ENCODE measurements around the gene TOX3. TPM values are rescaled to one million over a fixed set of nuclear protein-coding genes. Genes with fewer than 3 reads are reported as not detected.

TOX3 gene
- 1 to 10 TPM in 3 of 4 donors, under 1 TPM in 1; 0.51 to 3.8 (median 1.9) TPM for total RNA-seq

DNA sequence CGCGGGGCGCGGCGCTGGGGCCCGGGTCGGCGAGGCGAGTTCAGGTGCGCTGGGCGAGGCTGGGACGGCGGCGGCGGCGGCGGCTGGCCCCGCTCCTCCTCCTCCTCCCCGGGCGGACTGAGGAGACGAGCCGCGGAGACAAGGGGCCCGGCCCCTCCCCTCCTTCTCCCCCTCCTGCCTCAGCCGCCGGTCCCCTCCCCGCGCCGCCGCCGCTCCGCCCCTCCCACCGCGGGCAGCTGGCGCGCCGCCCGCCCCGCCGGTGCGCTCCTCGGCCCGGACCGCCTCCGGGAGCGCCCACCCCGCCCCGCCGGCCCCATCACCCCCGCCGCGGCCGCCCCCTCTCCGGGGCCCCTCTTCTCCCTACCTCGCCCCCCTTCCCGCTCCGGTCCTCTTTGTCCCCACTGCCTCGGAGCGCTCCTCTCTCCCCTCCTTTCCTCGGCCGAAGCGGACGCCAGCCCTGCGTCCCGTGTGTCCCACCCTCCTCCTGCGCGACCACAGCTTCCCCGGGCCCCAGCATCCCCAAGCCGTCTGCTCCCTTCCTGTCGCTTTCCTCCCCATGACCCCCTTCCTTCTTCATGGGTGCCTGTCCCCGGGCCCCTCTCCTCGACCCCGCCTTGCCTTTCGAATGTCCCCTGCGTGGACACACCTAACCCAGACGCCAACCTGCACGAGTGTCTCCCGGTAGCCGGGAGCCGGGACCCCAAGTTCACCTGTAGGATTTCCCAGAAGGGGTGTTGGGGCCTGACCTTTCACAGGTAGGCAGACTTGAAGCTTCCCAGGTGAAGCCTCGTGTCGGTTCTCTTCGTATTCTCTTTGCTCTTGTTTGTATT is at the start of gene TOX3:
TOX3 (minus strand) TSS at position 140 of the 830 bp plus-strand sequence. CDS start 420 bp downstream, outside the sequence.
- TF ChIP-seq POLR2A (IDR thresholded peaks at IDR 0.05) (no peak), CTCF (IDR thresholded peaks at IDR 0.05) (no peak)
- H3K4me3 ChIP-seq (ENCODE audit: low read depth, poor library complexity, severe bottlenecking), result peak within 1 kb of the TSS; percentile 23
- no peak for DNase-seq (ENCODE audit: low spot score in 2 of 2)
- intact Hi-C loops (cut with DNase I; ENCODE audit: low total_unique reads), result no loop called here
- 8 to 9% methylated on average over 34 to 37 of the region's 83 CpGs for WGBS, 2 donors

- no peak overlapping the region for H3K4me3 ChIP-seq (ENCODE audit: low read depth, poor library complexity, severe bottlenecking)
- WGBS, 2 donors, result 67 to 75% methylated on average over 2 of the region's 2 CpGs
- TF ChIP-seq CTCF (IDR thresholded peaks at IDR 0.05) (no peak), POLR2A (IDR thresholded peaks at IDR 0.05) (no peak)
- intact Hi-C loops (cut with DNase I; ENCODE audit: low total_unique reads), result no loop called here
- DNase-seq (ENCODE audit: low spot score in 2 of 2), result no peak
Observed at GRCh38 chr16:52592778-52593177, 45.8 kb upstream of the TOX3 start.

DNA sequence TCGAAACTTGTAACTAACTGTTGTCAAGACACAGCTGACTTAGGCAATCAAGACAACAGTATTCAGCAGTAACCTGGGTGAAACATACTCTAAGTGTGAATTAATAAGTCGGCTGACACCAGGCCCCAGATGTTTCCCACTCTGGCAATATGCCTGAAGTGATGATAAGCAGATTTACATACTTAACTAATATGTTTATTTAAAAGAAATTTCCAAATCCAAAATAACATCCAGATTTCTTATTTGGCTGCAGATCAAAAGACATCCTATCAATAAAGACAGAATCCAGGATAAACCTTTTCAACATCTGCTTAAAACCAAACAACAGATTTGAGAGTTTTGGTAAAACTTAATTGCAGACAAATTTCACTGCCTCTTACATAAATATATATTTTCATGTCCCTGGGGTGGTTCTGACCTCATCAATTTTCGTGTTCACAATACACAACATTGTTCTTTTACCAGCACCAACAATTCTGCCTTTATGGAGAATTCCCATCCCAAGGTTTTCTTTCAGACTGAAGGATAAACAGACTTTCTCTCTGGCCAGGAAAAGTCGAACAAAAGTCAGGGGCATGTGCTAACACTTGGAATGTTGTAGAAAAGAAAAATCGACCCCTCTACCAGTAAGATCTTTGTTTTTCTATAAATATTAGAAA is 45.1 kb upstream of the TOX3 start:
- intact Hi-C loops (cut with DNase I; ENCODE audit: low total_unique reads), result no loop called here
- no peak for DNase-seq (ENCODE audit: low spot score in 2 of 2)
- no peak overlapping the region for H3K4me3 ChIP-seq (ENCODE audit: low read depth, poor library complexity, severe bottlenecking)
- 36 to 40% methylated on average over 5 of the region's 5 CpGs for WGBS, 2 donors
- no peak for TF ChIP-seq POLR2A (IDR thresholded peaks at IDR 0.05)

- intact Hi-C loops (cut with DNase I; ENCODE audit: low total_unique reads), result no loop called here
- 84 to 85% methylated on average over 5 of the region's 5 CpGs for WGBS, 2 donors
- TF ChIP-seq CTCF (IDR thresholded peaks at IDR 0.05) (no peak), POLR2A (IDR thresholded peaks at IDR 0.05) (no peak)
- no peak for DNase-seq (ENCODE audit: low spot score in 2 of 2)
- H3K4me3 ChIP-seq (ENCODE audit: low read depth, poor library complexity, severe bottlenecking), result no peak overlapping the region
Observed at GRCh38 chr16:52591471-52591870, 44.5 kb upstream of the TOX3 start.

- WGBS, 2 donors, result 91 to 97% methylated on average over 2 of the region's 2 CpGs
- intact Hi-C loops (cut with DNase I; ENCODE audit: low total_unique reads), result no loop called here
- TF ChIP-seq CTCF (IDR thresholded peaks at IDR 0.05), result no peak
- no peak overlapping the region for H3K4me3 ChIP-seq (ENCODE audit: low read depth, poor library complexity, severe bottlenecking)
- no peak for DNase-seq (ENCODE audit: low spot score in 2 of 2)
Observed at GRCh38 chr16:52586159-52586558, 39.2 kb upstream of the TOX3 start.

Data from lower leg skin (tissue), 4 donors.